Esophagus squamous epithelium (tissue), 4 donors: ENCODE measurements around the gene CTSO.

Experiments used
- CTCF ChIP-seq, 6 experiments: fragments of 450-650 bp in 4 of 6; fragments of 200-600 bp in 2 of 6; sonication (generic) in 2 of 6; IDR thresholded peaks; one replicate each; pipeline ENCODE4 v1.5.1; 2016 to 2019; ENCODE audit warnings: antibody characterized with exemption in 6 of 6, mild to moderate bottlenecking in 4 of 6, moderate library complexity in 4 of 6
- POLR2A ChIP-seq, 4 donors: fragments of 450-650 bp; IDR thresholded peaks; one replicate each; pipeline ENCODE4 v1.6.1; 2017; ENCODE audit warnings: antibody characterized with exemption in 4 of 4, mild to moderate bottlenecking in 4 of 4, moderate library complexity in 3 of 4

- TF ChIP-seq CTCF (IDR thresholded peaks at IDR 0.05): no peak
- TF ChIP-seq POLR2A (IDR thresholded peaks at IDR 0.05): no peak
Measured at GRCh38 chr4:155972098-155972497, 18.4 kb upstream of the CTSO start.
